Peyer's patch (tissue), 4 donors: ENCODE data around the gene FFAR1. TPM values are rescaled to one million over a fixed set of nuclear protein-coding genes. Genes with fewer than 3 reads are reported as not detected.

Experiments
- DNase-seq, 3 donors: peaks; one replicate each; pipeline ENCODE4 v3.0.0-alpha.2; 2017 to 2019
- H3K27ac ChIP-seq, 4 donors: fragments of 200-600 bp; sonication (generic); one replicate each; pipeline ENCODE4 v1.5.1; 2016 to 2019
- H3K27me3 ChIP-seq, 2 donors: fragments of 200-600 bp; sonication (generic); one replicate each; pipeline ENCODE4 v1.5.1; 2019
- H3K36me3 ChIP-seq, 3 donors: fragments of 200-600 bp; sonication (generic); one replicate each; pipeline ENCODE4 v1.5.1; 2016 to 2019
- H3K4me1 ChIP-seq, 4 donors: fragments of 200-600 bp; sonication (generic); one replicate each; pipeline ENCODE4 v1.5.1; 2016 to 2019
- H3K4me3 ChIP-seq, 4 donors: fragments of 200-600 bp; sonication (generic); 1 replicate in 3 of 4; 2 replicates in 1 of 4; pipeline ENCODE4 v1.5.1; 2016 to 2019; ENCODE audit warnings: mild to moderate bottlenecking in 1 of 4
- H3K9me3 ChIP-seq, 4 donors: fragments of 200-600 bp; sonication (generic); one replicate each; pipeline ENCODE4 v1.5.1; 2016 to 2019; ENCODE audit warnings: mild to moderate bottlenecking in 1 of 4
- CTCF ChIP-seq, 6 experiments: fragments of 450-650 bp in 4 of 6; fragments of 200-600 bp in 2 of 6; sonication (generic) in 1 of 6; IDR thresholded peaks; one replicate each; pipeline ENCODE4 v1.5.1; 2017 to 2019; ENCODE audit warnings: antibody characterized with exemption in 6 of 6, mild to moderate bottlenecking in 3 of 6, moderate library complexity in 1 of 6
- POLR2A ChIP-seq, 2 donors: fragments of 450-650 bp; IDR thresholded peaks; one replicate each; pipeline ENCODE4 v1.5.1; 2017; ENCODE audit warnings: antibody characterized with exemption in 2 of 2, mild to moderate bottlenecking in 2 of 2, moderate library complexity in 2 of 2
- total RNA-seq, 4 donors: library from RNA; depleted of rRNA; stranded (reverse); fragments of >200 nt; gene quantifications; one replicate each; pipeline ENCODE4 v1.1.0, GENCODE V29; 2016

The FFAR1 gene
- total RNA-seq, 4 donors from 2014 or later, result 0.66 to 1.6 TPM; not detected in 2

DNA sequence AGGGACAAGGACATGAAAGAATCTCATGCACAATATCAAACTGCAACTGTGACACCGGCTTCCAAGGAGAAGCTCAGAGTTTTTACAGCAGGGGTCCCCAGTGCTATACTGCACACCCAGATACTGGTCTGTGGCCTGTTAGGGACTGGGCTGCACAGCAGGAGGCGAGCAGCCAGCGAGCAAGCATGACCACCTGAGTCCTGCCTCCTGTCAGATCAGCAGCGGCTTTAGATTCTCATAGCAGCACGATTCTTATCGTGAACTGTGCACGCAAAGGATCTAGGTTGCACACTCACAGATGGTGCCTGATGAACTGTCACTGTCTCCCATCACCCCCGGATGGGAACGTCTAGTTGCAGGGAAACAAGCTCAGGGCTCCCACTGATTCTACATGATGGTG, 31.8 kb upstream of the FFAR1 start:
- Histone ChIP-seq H3K27me3 (no peaks in the 10 kb centered on the region), H3K27ac (no peak overlapping the region), H3K9me3 (no peaks in the 10 kb centered on the region), H3K36me3 (no peaks in the 10 kb centered on the region), H3K4me1 (peaks cover 0 to 22% (median 4%) of the 10 kb centered on the region in 4 donors), H3K4me3 (no peak overlapping the region)
- DNase-seq, result no peak
- TF ChIP-seq POLR2A (IDR thresholded peaks at IDR 0.05) (no peak), CTCF (IDR thresholded peaks at IDR 0.05) (no peak)

GRCh38 chr19:35316560-35316959, 31.1 kb upstream of the FFAR1 start:
- Histone ChIP-seq H3K36me3 (no peaks in the 10 kb centered on the region), H3K27ac (peak overlapping the region in 2 of 4 donors; percentile 3 to 38), H3K9me3 (no peaks in the 10 kb centered on the region), H3K27me3 (no peaks in the 10 kb centered on the region), H3K4me3 (no peak overlapping the region), H3K4me1 (peaks cover 0 to 22% (median 4%) of the 10 kb centered on the region in 4 donors)
- TF ChIP-seq CTCF (IDR thresholded peaks at IDR 0.05) (no peak), POLR2A (IDR thresholded peaks at IDR 0.05) (no peak)
- DNase-seq, result peak in 2 of 3 donors; percentile 44 to 63

- no peaks in the 10 kb centered on the region for H3K27me3 ChIP-seq
- H3K4me1 ChIP-seq, result peaks cover 0 to 22% (median 4%) of the 10 kb centered on the region in 4 donors
- H3K36me3 ChIP-seq, result no peaks in the 10 kb centered on the region
- no peak for DNase-seq
- no peak overlapping the region for H3K4me3 ChIP-seq
- peak overlapping the region in 1 of 4 donors; percentile 27 for H3K27ac ChIP-seq
- no peak for TF ChIP-seq CTCF (IDR thresholded peaks at IDR 0.05)
- no peak for TF ChIP-seq POLR2A (IDR thresholded peaks at IDR 0.05)
- H3K9me3 ChIP-seq, result no peaks in the 10 kb centered on the region
Measured at GRCh38 chr19:35317464-35318043, 30.1 kb upstream of the FFAR1 start.

- Histone ChIP-seq H3K36me3 (no peaks in the 10 kb centered on the region), H3K9me3 (no peaks in the 10 kb centered on the region), H3K27me3 (no peaks in the 10 kb centered on the region), H3K27ac (peak overlapping the region in 2 of 4 donors; percentile 48 to 63), H3K4me1 (peaks cover 0 to 22% (median 4%) of the 10 kb centered on the region in 4 donors), H3K4me3 (no peak overlapping the region)
- TF ChIP-seq POLR2A (IDR thresholded peaks at IDR 0.05) (no peak), CTCF (IDR thresholded peaks at IDR 0.05) (no peak)
- peak in 2 of 3 donors; percentile 51 to 65 for DNase-seq
Measured at GRCh38 chr19:35318679-35319448, 28.8 kb upstream of the FFAR1 start.

DNA sequence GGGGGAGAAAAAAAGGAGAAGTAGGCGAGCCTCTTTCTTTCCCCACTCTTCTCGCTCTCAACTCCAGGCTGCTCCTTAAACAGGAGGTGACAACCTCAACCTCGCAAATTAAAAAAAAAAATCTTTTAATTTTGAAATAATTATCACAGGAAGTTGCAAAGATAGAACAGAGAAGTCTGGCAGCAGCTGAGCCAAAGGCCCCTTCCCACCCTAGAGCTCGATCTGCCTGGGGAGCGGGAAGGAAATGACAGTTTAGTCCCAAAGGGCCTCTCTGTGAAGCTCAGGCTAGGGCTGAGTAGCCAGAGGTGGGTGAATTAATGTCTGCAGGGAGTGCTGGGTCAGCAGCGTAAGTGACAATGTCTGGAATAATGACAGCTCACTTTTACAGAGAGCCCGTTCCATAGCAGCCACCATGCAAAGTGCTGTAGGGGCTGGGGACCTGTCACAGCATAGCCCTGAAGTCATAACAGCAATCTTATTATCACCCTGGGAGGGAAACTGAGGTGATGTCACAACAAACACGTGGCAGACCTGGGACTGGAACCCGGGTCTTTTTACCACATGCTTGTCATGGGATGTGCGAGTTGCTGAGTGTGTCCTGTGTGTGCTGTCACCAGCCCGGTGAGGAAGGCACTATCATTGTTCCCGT, 27.5 kb upstream of the FFAR1 start:
- Histone ChIP-seq H3K27me3 (no peaks in the 10 kb centered on the region), H3K36me3 (no peaks in the 10 kb centered on the region), H3K27ac (peak overlapping the region in 1 of 4 donors; percentile 63), H3K9me3 (no peaks in the 10 kb centered on the region), H3K4me3 (no peak overlapping the region), H3K4me1 (peaks cover 0 to 22% (median 4%) of the 10 kb centered on the region in 4 donors)
- TF ChIP-seq CTCF (IDR thresholded peaks at IDR 0.05) (no peak), POLR2A (IDR thresholded peaks at IDR 0.05) (no peak)
- peak in 1 of 3 donors; percentile 52 for DNase-seq
